DOHH2 (cell line): ENCODE measurements around the gene MAP10.

Source experiments
- CTCF ChIP-seq: fragments of 200-600 bp; sonication (generic); IDR thresholded peaks from one replicate; pipeline ENCODE4 v1.5.1; 2014; ENCODE audit warnings: antibody characterized with exemption, mild to moderate bottlenecking, low read depth, low read length; ENCODE audit not compliant: poor library complexity, severe bottlenecking
- EZH2phosphoT487 ChIP-seq: fragments of 200-600 bp; sonication (generic); IDR thresholded peaks from 2 replicates; pipeline ENCODE4 v1.6.1; 2017; ENCODE audit warnings: borderline replicate concordance, mild to moderate bottlenecking, antibody characterized with exemption, low read length, moderate library complexity, mixed read lengths

DNA sequence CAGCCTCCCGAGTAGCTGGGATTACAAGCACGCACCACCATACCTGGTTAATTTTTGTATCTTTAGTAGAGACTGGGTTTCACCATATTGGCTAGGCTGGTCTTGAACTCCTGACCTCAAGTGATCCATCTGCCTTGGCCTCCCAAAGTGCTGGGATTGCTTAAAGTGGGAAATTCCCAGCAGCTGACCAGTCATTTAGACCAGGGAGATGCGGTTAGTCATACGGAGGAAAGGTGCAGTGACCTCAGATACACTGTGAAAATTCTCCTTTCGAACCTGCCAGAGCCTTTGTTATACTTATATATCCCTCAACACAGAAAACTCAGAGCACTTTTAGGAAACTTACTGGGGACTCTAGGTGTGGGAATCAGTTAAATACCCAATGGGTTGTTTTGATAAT, 39.6 kb downstream of the MAP10 start:
- TF ChIP-seq CTCF (no peak), EZH2phosphoT487 (no peak)
